GM19324 (cell line): ENCODE data around the gene IFTAP.
"Not testable (repeated sequence)": the region's sequence is repeated elsewhere in the genome, so short reads cannot be mapped to it uniquely, and the experiment has no call there.

Experiments
- ATAC-seq: cut with Tn5 transposase; IDR thresholded peaks from one replicate; pipeline ENCODE4 v1.9.1; 2021; ENCODE audit warnings: mild to moderate bottlenecking, moderate library complexity; ENCODE audit not compliant: unreplicated experiment, low FRiP score

Gene IFTAP

DNA sequence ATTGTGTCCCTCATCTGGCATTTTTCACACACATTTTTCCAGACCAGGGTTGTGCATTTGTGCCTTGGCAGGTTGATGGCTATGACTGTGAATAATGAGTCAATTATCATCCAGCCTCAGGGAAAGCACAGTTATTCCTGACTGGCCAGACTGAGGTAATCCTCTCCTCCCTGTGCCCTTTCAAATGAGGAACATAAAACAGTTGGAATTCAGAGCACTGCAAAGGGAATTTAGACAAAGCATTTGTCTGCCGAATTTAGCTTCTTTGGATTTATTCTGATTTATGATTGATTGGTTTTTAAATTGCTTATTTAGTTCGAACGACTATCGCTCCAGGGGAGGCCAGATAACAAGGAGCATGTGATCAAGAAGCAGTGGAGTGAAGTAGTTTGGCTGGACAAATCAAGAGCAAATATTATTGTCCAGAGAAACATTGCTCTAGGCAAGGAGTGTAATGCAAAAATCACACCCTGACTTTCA lies 34.5 kb downstream of the IFTAP start:
- ATAC-seq, result no peak

- ATAC-seq, result peak; percentile 66
Measured at GRCh38 chr11:36631774-36632173, 37.5 kb downstream of the IFTAP start.

GRCh38 chr11:36635066-36635862 lies 41.0 kb downstream of the IFTAP start:
- no peak for ATAC-seq

- no peak for ATAC-seq
Measured at GRCh38 chr11:36638556-36638955, 44.3 kb downstream of the IFTAP start.

- no peak for ATAC-seq
Measured at GRCh38 chr11:36657610-36658267, 63.4 kb downstream of the IFTAP start.

DNA sequence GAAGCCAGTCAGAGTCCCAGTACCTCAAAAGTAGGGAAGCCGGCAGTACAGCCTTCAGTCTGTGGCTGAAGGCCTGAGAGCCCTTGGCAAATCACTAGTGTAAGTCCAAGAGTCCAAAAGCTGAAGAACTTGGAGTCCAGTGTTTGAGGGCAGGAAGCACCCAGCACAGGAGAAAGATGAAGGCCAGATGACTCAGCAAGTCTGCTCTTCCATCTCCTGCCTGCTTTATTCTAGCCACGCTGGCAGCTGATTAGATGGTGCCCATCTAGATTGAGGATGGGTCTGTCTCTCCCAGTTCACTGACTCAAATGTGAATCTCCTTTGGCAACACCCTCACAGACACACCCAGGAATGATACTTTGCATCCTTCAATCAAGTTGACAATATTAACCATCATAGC lies 67.1 kb downstream of the IFTAP start:
- not testable (repeated sequence) for ATAC-seq

- no peak for ATAC-seq
Measured at GRCh38 chr11:36672815-36673450, 78.6 kb downstream of the IFTAP start.

DNA sequence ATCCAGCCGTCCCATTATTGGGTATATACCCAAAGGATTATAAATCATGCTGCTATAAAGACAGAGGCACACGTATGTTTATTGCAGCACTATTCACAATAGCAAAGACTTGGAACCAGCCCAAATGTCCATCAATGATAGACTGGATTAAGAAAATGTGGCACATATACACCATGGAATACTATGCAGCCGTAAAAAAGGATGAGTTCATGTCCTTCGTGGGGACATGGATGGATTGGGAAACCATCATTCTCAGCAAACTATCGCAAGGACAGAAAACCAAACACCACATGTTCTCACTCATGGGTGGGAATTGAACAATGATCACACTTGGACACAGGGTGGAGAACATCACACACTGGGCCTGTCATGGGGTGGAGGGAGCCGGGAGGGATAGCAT lies 85.2 kb downstream of the IFTAP start:
- ATAC-seq, result not testable (repeated sequence)

DNA sequence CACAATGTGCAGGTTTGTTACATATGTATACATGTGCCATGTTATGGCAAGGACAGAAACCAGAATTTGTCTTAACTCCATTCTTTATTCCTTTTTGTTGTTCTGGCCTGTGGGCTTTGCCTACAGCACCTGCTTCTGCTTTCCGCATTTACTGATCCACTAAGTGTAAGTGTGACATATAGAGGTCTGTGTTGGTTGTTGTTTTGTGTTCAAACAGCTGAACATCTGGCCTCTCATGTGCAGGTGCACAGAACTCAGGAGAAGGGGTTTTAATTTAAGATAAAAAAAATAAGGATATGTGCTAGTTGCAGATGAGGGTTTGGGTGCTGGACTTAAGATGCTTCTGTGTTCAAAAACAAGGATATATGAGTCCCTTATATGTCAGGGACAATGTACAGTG lies 89.5 kb downstream of the IFTAP start:
- no peak for ATAC-seq

DNA sequence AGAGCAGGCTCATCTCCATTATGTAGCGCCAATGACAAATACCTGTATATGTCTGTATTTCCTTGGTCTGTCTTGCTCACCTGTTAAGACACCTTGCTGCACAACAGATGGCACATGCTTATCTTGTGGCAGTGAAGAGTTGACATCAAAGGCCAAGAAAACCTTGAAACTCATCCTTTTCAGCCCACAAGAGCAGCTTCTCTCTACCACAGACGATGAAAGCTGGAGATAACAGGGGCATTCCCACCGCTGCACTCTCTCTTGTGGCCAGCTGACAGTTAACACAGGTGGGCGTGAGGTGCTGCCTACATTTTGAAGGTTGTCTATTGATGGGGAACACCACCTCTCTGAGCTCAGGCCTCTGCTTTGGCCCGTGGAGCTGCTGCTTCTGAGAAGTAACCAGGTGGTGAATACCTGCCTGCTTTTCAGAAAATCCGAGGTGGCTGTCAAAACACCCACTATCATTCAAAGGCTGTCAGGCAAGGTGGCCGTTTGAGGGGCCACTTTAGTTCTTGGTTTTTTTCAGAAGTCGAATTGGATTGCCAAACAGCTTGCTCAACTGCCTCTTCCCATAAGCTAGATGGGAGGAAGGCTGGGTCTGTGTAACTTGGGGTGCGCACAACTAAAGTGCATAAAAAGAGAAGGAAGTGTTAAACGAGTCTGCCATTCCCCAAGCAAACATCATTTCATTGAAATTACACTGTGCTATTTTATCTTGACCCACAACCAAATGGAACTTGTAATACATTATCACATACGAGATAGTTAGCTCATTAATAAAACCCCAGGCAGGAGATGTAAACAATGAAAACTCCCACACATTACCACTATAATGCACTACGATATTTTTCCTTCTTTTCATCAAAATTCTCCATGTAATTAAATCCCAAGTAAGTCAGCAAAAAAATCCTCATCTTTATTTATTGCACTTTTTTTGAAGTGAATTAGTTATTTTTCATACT lies 90.8 kb downstream of the IFTAP start:
- ATAC-seq, result no peak

DNA sequence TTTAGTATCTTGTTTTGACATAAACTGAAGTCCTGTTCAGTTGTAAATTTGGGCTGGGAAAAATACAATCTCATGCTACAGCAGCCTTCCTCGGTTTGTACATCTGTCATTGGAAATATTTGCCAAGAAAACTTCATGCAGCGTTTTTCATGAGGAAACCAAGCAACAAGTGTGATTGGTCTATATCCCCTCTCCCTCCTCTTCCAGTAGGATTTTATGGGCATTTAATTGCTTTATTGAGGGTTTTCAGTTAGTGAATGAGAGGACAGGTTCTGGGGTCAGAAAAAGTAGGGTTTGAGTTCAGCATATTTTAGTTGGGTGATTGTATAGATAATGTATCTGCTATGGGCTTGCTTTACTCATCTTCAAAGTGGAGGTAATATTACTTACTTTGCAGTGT lies 93.8 kb downstream of the IFTAP start:
- ATAC-seq, result no peak

DNA sequence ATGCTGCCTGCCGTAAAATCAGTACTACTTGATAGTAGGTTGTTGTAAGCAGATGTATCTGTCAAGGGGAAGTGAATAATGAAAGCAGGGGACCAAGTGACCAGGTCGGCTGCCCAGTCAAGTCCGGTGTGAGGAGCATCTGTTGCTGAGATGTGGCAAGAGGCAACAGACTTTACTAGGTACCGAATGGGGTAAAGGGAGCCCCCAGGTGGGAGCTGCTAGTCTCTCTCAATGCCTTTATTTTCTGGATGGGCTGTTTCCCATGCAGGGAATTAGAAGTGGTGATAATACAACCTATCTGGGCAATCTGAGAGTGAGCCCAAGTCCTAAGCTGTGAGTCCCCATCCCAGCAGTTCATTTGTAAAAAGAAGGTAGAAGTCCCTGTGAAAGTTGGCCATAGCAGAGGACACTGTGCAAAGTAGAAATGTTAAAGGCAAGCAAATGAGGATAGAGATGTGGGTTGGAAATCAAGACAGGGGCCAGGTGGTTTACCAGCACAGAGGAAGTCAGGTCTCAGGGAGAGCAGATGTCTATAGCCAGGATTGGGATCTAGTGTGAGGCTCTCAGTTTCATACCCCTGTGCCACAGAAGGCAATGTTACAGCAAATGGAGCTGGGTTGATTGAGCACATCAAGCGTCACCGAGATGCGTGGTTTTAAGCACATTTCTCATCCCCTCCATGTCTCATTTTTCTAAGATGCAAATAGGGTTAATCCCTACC lies 94.4 kb downstream of the IFTAP start:
- ATAC-seq, result no peak

GRCh38 chr11:36689442-36689841 lies 95.1 kb downstream of the IFTAP start:
- ATAC-seq, result no peak

DNA sequence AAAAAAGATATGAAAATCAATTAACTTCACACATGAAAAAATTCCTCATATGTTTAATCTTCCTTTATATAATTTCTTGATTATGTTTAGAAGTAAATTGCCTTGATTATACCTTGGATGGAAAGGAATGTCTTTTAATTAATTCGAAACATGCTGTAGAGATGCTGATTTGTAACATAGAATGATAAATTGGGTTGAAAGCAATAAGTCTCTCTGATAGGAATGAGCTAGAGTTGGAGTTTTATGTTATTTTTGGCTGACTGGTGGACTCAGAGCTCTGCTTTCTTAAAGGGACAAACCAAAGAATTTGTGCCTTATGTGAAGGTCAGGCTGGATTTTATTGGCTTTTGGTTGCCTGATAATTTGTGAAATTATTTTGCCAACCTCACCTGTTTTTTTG lies 98.4 kb downstream of the IFTAP start:
- no peak for ATAC-seq

DNA sequence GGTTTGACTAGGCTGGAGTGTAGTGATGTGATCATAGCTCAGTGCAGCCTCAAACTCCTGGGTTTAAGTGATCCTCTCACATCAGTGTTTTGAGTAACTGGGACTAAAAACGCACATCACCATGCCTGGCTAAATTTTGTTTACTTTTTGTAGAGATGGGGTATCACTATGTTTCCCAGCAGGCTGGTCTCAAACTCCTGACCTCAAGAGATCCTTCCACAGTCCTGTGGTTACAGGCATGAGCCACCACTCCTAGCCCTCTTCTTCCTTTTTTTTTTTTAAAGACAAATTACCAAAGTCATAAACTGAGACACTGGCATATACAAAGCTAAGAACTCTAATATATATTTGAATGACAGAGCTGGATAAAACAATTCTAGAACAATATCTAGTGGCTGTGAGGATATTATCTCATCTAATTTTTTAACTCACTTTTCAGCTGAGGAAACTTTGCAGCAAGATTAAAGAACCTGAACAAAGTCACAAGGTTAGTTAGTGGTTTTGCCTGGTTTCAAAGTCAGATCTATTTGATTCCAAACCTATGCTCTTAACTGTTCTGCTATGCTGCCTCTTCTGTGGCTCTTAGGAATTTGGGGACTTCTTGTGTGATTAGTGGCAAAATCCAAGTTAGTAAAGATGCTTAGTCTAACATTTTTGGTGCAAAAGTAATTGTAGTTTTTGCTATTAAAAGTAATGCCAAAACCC lies 99.0 kb downstream of the IFTAP start:
- no peak for ATAC-seq

- no peak for ATAC-seq
Measured at GRCh38 chr11:36695111-36695510, 100.8 kb downstream of the IFTAP start.

DNA sequence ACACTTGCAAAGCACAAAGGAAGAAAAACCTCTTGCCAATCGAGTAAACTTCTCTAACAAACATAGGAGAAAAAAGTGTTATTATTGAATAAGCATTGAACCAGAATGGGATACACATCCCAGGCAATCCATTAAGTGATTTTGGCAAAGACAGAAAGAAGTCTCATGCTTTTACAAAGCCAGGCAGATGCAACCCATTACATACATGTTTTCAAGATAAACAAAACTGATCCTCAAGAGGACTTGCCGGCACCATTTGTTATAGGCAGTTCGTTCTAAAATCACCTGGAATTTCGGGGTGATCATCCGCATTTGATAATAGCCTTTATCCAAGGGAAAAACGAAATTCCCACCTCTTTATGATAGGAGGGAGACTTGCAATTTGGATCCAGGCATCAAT lies 101.3 kb downstream of the IFTAP start:
- ATAC-seq, result no peak

DNA sequence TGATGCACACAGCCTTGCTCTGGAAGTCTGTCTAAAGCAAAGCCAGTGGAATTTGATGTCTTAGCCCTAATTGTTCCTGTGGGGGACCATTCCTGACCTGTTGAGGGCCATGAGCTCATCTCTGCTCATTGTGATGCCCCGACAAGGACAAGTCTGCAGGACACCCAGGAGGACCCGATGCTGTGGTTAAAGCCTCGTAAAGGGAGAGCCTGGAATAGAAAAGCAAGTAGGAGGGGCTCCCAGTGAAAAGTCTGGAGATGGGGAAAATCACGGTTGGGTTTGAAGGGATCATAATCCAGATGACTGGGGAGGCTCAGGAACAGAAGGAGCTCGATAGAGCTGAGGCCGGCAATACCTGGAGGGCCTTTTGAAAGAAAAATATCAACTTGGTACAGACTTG lies 102.2 kb downstream of the IFTAP start:
- no peak for ATAC-seq

- ATAC-seq, result no peak
Measured at GRCh38 chr11:36699271-36699670, 105.0 kb downstream of the IFTAP start.
